Lower leg skin (tissue), 3 donors: ENCODE data around the gene PPP1R15A.

ENCODE experiments used
- POLR2A ChIP-seq, 2 donors: fragments of 450-650 bp; IDR thresholded peaks; one replicate each; pipeline ENCODE4 v1.6.1; 2016 to 2017; ENCODE audit warnings: antibody characterized with exemption in 2 of 2, mild to moderate bottlenecking in 1 of 2, moderate library complexity in 1 of 2
- TF ChIP-seq, protein P1 (sequence below), 3 donors: fragments of 450-650 bp; IDR thresholded peaks; one replicate each; pipeline ENCODE4 v1.5.1; 2016; ENCODE audit warnings: antibody characterized with exemption in 3 of 3, mild to moderate bottlenecking in 3 of 3, moderate library complexity in 2 of 3

GRCh38 chr19:48872182-48872883 is at the start of gene PPP1R15A:
- TF ChIP-seq, protein P1, sequence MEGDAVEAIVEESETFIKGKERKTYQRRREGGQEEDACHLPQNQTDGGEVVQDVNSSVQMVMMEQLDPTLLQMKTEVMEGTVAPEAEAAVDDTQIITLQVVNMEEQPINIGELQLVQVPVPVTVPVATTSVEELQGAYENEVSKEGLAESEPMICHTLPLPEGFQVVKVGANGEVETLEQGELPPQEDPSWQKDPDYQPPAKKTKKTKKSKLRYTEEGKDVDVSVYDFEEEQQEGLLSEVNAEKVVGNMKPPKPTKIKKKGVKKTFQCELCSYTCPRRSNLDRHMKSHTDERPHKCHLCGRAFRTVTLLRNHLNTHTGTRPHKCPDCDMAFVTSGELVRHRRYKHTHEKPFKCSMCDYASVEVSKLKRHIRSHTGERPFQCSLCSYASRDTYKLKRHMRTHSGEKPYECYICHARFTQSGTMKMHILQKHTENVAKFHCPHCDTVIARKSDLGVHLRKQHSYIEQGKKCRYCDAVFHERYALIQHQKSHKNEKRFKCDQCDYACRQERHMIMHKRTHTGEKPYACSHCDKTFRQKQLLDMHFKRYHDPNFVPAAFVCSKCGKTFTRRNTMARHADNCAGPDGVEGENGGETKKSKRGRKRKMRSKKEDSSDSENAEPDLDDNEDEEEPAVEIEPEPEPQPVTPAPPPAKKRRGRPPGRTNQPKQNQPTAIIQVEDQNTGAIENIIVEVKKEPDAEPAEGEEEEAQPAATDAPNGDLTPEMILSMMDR (IDR thresholded peaks at IDR 0.05): no peak
- peak in 1 of 2 donors; percentile 99 for TF ChIP-seq POLR2A (IDR thresholded peaks at IDR 0.05)
